GM12872 (cell line): ENCODE measurements around the gene PLEKHN1.

ENCODE experiments used
- CTCF ChIP-seq: IDR thresholded peaks from 3 replicates; pipeline ENCODE4 v1.5.1; 2011; ENCODE audit warnings: low read depth, mild to moderate bottlenecking, low read length, moderate library complexity; ENCODE audit not compliant: insufficient read depth

PLEKHN1 gene

GRCh38 chr1:979744-980072, 13.4 kb downstream of the PLEKHN1 start:
- TF ChIP-seq CTCF: no peak

DNA sequence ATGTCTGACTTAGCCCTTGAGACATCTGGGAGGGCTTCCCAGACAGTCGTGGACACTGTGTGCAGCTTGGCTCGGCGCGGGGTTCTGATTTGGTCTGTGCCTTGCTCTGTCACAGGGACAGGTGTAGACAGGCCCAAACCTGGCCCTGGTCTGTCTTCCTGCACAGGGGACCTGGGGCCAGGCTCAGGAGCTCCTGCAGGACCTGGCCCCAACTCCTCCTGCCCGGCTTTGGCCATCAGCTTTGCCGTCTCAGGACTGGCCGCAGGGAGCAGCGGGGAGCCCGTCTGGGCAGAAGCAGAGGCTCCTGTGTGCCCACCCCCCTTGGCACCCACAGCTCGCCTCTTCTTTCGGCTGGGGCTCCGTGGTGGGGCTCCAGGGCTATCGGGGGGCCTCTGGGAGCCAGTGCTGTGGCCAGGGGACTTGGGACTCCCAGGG, 13.9 kb downstream of the PLEKHN1 start:
- TF ChIP-seq CTCF: no peak

DNA sequence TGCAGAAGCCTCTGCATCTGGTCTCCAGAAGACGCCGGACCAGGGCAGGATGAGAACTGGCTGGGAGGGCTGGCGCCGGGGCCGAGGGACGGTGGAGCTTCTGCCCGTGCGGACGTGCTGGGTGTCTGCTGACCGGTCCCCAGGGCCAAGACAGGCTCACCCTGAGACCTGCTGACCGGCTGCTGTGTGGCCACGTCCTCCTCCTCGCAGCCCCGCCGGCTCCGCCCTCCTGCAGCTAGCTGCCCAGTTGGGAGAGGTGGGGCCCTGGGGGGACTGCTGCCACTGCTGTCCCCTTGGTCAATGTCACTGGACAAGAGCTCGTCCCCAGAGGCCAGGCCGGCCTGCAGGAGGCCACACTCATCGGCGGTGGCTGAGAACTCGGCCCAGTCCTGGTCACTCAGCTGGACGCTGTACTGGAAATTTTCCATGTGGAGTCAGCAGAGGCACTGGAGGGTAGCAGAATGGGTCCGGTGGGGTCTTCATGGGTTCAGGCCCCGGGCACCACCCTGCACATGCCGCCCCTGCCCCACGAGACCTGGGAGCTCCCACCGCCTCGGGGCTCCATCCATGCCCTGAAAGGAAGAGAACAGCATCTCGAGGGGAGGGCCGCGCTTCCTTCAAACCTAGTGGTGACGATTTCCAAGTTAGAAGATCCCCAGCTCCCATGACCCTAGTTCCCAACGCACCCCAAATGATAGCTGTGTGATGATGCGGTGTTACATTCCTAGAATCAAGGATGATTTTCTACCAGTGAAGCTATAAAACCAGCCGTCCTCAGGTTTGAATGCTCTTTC, 14.5 kb downstream of the PLEKHN1 start:
- TF ChIP-seq CTCF: no peak

- TF ChIP-seq CTCF: no peak
Observed at GRCh38 chr1:981491-981954, 15.2 kb downstream of the PLEKHN1 start.

- no peak for TF ChIP-seq CTCF
Observed at GRCh38 chr1:981955-982558, 15.8 kb downstream of the PLEKHN1 start, which contains the start of gene PERM1. PERM1 (minus strand) TSS chr1:982093; CDS start chr1:981029, 1,064 bp downstream.

DNA sequence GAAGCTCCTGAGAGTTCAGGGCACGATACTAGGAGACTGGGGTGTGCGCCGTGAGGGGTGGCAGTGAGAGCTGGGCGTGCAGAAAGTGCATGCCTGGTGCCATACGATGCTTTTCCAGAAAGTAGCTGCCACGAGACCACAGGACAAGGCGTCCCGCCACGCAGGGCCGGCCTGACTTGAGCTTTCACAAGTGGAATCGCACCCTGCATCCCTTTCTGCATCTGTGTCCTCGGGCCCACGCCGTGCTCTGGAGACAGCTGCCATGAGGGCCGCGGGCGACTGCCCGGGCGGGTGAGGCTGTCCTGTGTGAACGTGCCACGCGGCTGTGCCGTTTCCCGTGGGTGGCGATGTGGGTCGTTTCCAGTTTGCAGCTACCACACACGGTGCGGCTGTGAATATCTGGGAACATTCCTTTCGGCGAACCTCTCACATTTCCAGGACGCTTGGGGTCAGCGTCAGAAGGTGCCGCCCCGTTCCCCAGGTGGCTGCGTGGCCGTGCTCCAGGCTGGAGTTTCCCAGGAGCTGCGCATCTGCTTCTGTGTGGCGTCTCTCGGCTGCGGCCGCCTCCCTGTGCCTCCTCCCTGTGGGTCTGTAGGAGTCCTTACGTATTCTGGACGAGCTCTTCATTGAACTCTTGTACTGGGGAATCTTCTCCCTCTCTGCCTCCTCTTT, 16.6 kb downstream of the PLEKHN1 start:
- TF ChIP-seq CTCF: no peak

- TF ChIP-seq CTCF: peak; percentile 86
Observed at GRCh38 chr1:983798-984475, 17.7 kb downstream of the PLEKHN1 start.
